Stimulated activated naive CD4-positive, alpha-beta T cell treated with Interleukin-2 at 50 U/mL for 16 hours (primary cell): ENCODE measurements around the gene CASK.

Source experiments
- DNase-seq: peaks from one replicate; lab custom pipeline; 2025; lab: John Stamatoyannopoulos, UW

Gene CASK

DNA sequence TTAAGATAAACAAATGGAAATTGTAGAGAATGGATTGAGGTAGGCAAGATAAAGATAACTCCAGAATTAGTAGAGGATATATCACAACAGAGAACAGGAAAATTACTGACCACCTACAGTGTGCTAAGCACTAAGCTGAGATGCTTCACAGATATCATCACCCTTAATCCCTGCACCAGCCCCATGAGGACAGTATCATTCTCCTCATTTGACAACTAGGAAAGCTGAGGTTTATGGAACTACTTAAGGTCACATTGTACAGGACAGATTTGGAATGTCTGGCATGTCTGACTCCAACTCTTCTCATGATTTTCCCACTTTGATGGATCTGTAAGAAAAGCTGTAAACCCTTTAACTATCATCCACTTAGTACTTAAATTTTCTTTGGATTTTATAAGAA, 95.5 kb downstream of the CASK start:
- no peak for DNase-seq

DNA sequence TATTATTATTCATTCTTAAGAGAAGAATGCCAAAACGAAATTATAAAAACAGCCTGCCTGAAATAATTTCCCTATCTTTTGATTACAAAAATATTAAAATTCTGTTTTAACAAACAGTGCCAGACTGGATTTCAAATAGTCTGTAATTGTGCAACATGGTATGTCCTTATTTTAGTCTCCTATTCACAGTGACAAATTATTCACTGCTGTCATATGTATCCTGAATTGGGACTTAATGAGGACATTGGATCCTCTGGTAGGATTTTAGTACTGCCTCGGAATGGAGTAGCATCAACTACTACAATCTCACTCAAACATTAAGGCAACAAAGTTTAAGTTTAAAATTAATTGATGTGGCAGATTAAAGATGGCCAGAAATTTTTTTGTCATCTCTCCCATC, 97.6 kb downstream of the CASK start:
- DNase-seq = no peak

DNA sequence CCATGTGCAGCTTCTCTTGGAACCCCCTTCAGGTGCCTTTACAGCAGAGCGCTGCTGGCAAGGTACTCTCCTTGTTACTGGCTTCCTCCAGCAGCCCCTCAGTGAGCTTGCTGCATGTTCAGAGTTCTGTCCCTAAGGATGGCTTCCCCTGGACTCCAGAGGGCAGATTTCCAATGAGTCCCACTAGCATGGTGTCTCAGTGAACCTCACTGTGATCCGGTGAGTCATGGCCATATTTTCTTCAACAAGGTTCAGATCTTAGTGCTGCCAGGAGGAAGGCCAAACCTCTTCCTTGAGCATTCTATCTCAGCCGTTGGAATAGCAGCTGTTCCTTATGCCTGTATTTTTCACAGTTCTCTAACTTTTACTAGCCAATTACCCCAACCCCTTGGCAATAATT, 98.8 kb downstream of the CASK start:
- DNase-seq = no peak

DNA sequence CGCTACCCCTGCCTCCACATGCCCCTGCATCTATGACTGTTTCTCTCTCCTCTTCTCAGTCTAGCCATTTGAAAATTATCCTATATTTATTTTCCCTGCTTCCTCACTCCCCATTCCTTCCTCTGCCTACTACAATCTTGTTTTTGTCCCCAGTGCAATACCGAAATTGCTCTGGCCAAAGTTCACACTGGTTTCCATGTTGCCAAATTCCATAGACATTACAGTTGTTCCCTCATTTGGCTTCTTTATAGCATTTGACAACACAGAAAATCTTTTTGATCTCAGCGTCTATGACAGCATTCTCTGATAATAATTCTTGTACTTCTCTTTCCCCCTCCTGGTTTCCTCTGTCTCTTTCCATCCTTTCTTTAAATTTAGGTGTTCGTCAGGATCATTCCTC, 100.0 kb downstream of the CASK start:
- DNase-seq = no peak

DNA sequence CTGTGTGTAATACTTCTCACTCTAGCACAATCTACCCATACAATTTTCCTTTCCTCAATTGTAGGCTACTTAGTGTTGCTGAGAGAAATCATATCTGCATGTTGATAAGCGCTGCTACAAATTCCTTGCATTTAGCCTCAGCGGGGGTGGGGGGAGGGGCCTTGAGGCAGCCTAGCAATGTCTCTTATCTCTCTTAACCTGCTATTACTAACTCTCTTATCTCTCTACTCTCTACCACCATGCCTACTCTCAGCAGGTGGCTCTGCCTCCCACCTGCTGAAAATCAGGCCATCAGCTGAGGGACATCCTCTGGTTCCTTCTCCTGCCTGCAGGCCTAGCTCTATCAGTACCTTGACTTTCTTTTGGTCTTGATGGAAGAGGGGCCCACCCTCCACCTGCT, 100.5 kb downstream of the CASK start:
- DNase-seq = no peak

DNA sequence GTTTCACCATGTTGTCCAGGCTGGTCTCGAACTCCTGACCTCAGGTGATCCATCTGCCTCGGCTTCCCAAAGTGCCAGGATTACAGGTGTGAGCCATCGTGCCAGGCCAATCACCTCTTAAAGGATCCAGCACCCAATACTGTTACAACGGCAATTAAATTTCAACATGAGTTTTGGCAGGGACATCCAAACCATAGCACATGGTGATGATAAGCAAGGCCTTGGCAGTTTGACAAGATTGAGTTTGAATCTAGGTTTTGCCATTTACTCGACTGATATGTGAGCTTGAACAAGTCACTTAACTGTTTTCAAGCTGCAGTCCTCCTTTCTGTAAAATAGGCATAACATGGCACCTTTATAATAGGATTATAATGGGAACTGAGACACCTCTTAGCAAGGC, 115.3 kb downstream of the CASK start:
- no peak for DNase-seq

DNA sequence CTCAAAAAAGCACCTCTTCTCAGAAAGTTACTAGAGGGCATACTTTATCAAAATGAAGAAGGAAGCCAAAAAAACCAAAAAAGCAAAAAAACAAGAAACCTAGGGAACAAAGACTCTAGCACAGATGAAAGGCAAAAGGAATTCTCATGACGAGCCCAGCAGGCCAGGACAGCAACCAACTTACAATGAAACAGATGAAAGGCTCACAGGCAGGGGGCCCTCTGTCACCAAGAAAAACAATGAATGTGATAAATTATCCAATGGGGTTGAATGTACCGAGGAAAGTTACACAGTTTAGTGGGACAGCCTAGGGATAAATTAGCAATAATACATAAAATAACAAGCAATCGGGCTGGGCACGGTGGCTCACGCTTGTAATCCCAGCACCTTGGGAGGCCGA, 120.4 kb downstream of the CASK start:
- no peak for DNase-seq

DNA sequence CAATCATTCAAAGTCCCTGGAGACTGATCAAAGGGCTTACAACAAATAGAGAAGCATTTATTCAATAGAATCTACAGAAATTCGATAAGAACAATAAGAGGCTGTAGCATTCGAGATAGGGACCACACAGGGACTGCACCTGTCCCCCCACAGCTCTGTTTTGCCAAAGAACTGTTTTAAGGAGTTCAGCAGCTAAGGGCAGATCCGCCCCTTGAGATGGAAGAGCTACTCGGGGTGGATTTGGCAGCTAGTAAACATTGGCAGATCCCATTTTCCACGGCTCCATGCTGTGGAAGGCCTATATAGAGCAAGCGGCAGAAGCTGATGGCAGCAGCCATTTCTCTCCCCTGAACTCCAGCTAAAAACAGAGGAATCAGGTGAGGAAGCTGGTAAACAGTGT, 123.7 kb downstream of the CASK start:
- no peak for DNase-seq

DNA sequence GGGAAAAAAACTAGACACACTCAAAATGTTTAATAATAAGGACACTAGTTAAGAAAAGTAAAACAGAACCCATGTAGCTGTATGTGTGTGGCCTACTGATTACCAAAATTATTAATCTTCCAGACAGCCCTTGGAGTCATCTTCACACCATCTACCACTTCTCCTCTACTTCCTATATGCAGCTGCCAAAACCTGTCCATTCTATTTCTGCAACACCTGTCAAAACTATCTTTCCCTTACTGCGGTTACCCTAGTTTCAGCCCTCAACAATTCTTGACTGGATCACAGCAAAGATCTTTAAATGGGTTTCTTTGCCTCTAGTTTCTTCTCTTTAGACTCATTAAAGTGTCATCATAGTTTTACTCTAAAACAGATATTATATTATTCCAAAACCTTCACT, 126.8 kb downstream of the CASK start:
- DNase-seq = no peak

DNA sequence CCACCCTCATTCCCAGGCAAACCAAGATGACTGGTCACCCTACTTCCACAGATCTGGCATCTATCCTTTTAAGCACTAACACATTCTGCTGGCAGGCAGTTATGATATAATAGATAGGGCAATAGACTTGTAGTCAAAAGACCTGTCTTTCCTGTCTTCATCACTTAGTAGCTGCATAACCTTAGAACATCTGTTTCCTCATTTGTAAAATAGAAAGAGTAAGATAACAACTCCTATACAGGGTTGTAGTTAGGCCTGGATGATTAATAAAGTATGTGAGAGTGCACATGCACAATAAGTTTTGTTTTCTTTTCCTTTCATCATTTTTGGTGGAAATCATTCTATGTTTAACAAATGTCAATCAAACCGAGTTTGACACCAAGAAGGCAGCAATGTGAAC, 127.3 kb downstream of the CASK start:
- DNase-seq = no peak

DNA sequence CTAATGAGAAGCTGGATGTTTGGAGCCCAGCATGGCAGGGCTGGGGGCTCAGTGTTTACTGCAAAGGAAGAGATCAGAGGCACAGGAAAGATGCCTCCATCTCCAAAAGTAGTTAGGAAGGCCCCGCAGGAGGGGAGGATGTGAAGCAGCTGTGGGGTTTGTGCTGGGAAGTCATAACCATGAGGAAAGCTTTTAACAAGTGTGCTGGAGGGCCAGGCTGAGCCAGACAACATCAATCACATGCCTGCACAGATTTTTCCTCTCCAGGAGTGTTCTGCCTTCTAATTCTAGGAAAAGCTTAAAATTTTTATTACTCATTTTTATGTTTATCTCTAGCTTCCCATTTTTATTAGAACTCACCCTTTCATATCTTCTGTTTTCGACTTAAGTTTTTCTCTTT, 134.0 kb downstream of the CASK start:
- DNase-seq = no peak

DNA sequence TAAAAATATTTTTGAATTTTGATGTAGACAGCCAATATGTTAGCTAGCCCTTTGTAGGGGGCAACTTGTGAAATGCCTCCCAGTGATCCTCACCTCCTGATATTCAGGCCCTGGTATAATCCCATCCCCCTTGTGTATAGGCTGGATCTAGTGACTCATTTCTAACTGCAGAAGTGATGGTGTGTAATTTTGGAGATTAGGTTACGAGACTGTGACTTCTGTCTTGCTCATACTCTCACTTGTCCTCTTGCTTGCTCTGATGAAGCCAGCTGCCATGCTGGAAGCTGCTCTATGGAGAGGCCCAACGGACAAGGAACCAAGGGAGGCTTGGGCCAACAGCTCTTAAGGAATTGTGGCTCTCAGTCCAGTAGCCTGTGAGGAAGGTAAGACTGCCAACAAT, 137.7 kb downstream of the CASK start:
- no peak for DNase-seq

DNA sequence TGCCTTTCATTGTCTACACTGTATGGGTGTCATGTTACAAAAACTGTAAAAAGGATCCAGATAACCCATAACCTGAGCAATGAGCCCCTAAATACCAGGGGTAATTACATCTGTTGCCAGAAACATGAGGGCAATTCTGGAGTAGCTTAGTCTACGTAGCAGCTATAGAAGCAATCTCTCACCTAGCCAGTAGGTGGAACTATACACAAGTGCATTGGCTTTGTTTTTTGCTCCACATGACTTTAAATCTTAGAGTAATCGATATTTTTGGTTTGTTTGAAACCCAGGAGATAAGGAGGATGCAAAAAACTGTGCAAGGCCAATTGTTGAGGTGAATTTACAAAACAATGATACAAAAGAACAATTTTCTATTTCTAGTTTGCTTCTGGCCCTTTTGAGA, 141.9 kb downstream of the CASK start:
- DNase-seq = no peak

DNA sequence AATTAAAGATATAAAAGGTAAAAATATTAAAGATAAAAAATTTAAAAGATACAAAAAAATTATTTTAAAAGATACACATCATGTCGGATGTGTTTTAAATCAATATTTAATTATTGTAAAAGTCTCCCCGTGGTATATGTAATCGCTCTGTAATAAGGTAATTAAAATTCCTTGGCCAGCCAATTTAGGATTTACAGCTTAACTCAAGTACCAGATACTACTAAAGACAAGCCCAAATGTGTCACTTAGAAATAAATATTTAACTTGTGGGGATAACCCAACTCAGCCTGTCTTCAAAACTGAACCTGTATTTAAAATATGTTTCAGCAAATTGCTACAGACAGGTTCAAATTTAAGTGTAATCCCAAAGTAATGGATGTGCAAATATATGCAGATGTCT, 143.4 kb downstream of the CASK start:
- DNase-seq = no peak

DNA sequence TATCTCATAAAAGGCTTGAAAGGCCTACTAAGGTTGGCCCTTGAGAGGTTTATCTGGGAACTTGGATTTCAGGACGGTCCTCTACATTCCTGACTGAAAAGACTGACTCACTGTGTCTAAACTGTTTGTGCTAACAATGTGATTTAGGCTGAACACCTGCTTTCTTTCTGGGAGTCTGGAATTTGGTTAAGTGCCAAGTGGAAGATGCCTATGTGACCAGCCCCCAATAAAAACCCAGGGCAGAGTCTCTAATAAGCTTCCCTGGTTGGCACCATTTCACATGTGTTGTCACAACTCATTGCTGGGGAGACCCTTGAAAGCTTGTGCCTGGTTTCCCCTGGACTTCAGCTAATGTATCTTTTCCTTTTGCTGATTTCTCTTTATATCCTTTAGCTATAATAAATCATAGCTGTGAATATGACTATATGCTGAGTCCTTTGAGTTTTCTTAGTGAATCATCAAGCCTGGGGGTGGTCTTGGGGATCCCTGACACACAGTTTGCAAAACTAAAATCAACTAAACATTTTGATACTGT, 144.3 kb downstream of the CASK start:
- DNase-seq = no peak

DNA sequence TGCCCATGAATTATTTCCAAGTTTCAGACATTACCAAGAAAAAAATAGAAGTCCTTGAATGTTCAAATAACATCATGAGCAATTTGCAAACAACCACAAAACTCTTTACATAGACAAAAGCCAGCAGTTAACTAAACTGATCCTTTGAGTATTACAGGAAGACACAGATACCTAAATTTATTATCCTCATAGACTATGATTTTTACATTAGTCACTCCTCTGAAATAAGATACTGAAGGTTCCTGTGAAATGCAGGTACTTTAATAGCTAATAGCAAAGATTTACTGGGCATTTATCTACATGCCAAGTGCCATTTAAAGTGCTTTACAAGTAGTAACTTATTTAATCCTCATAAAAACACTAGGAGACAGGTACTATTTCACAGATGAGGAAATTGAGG, 161.7 kb downstream of the CASK start:
- DNase-seq = no peak

DNA sequence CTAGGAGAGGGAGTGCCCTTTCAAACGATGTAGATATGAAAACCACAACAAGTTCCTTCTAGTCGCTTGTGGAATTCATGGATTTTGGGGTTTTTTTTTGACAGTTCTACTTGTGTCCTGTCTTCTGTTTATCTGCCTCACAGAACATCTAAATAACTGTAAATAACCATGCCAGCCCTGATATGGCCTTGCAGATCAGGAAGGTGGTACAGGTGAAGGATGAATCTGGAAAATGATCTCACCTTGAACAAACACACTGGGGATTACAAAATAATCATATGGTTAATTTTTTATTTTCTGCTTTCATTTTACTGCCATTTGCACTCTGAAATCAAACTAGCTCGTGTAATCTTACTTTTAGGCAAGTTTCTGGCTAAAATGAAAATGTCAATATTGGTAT, 162.2 kb downstream of the CASK start:
- no peak for DNase-seq

DNA sequence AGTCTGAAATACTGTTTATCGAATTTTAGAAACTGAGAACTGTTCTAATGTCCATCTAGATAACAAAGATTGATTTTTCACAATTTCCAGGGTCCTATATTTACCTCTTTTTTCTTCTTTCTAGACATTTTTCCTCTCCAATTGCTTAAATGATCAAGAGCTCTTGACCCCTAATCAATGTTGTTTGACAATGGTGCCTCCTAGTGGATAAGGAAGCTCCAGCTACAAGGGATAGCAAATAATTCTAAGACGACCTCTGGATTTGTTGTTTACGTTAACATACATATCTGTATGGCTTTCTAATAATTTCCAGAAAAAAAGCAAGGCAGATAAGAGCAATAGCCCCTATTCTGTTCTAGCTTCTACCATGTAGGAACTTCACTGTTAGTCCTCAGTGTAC, 163.5 kb downstream of the CASK start:
- no peak for DNase-seq

DNA sequence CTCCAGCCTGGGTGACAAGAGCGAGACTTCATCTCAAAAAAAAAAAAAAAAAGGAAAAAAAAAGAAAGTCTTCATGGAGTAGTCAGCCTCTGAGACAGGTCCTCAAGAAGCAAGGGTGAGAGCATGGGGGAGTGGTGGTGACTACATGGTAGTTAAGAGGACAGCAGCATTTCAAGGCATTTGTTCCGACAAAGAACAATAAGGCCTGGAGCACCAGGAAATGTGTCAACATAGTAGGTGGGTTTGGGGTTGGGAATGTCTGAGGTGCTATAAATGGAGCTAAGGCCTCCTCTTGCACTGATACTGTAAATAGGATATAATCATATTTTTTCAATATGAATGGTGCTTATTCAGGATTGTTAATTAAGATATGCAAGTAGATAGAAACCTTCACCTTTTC, 165.0 kb downstream of the CASK start:
- no peak for DNase-seq

DNA sequence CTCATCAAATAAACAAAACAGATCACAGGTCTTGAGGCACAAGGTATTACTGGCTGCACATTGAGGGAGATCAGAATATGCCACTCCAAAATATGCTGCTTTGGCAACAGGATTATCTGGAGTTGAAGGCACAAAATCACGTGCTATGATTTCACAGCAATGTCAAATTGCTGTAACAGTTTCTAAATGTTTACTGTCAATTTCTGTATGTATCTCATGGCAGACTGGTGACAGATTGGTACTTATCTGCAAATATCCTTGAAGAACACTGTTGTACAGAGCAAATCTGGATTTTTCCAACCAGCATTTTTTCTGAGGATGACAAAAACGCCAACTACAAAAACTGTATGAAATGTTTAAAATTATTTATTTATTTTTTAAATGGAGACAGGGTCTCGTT, 172.6 kb downstream of the CASK start:
- DNase-seq = no peak

DNA sequence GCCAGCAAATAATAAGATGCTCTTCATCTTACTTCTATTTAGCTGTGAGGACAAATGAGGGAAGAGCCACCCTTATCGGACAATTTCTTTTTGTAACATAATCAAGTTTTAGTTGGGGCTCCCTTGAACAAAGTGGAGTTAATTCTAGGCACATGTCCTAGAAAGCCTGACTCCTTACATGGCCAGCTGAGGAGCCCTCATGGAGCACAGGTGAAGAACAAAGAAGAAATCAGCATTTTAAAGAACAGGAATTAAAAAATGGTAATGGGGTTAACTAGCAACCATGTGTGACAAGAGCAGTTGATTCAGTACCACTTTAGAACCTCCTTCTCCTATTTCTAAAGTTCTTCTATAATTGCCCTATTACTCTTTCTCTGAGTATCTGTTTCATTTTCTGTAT, 183.5 kb downstream of the CASK start:
- DNase-seq = no peak

DNA sequence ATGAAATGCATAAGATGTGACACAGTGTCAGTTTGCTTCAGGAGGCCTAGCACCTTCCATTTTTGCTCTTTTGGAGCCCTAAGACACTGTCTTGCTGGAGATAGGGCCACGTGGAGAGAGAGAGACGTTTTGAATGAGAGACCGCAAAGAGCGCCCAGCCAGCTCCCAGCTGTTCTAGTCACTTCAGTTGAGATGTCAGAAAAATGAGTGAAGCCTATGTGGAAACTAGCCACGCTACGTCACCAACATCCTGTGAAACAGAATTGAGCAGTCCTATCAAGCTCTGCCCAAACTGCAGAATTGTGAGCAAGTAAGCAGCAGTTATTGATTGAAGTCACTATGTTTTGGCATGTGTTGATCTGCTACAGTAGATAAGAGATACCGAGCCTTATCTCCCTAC, 186.3 kb downstream of the CASK start:
- DNase-seq = peak; percentile 0

DNA sequence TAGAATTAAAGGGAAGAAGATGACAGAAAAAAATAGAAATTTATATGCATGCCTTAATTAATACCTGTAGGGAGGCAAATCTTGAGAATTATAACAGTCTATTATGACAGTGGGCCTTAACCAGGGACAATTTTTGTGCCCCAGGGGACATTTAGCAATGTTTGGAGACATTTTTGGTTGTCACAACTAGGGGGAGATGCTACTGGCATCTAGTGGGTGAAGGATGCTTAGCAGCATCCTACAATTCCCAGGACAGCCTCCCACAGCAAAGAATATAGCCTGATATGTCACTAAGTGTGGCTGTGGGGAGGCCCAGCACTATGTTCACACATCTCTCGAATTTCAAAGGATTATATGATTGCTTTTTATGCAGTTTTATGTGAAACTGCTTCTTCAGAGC, 188.8 kb downstream of the CASK start:
- DNase-seq = no peak

DNA sequence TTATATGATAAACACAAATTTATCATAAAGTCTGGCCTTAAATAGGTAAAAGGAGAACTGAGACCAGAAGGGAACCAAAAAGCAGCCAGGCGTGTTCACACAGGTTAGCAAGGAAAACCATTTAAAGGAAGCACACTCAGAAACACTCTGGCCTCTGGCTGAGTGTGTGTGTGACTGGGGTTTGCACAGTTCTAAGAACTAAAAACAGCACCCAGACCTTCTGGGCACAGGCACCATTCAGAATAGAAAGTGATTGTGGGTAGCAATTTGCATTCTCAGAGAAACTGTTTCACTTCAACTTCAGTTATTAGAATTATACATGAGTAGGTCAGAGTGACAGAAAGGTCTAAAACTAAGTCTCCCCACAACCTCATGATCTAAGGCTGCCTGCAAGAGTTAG, 189.4 kb downstream of the CASK start:
- no peak for DNase-seq

DNA sequence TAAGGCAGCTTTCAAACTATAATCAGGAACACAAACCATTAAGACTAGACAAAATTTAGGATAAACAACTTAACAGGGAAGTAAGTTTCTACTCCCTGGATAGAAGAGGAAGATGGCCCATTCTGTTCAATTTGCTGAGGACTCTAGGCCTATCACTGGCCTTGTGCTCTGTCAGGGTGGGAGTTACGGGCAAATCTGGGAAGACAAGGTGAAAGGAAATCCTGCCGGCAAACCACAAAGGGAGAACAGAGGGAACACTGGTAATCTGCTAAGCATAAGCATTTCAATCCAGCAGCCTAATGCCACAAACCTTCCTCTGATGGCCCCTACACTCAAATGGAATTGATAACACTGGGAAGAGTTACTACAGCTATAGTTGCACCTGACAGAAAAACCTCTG, 191.1 kb downstream of the CASK start:
- DNase-seq = no peak
